Neural crest cell (in vitro differentiated cells): ENCODE measurements around the gene PDE11A. TPM values are rescaled to one million over a fixed set of nuclear protein-coding genes. Genes with fewer than 3 reads are reported as not detected.

Experiments used
- DNase-seq: peaks from one replicate; pipeline ENCODE4 v3.0.0; 2021; ENCODE audit warnings: low read depth, mixed read lengths, low spot score
- H3K27ac Mint-ChIP-seq: one replicate; pipeline ENCODE4 v1.8.0; 2021; ENCODE audit warnings: mild to moderate bottlenecking, mixed read lengths; ENCODE audit not compliant: unreplicated experiment
- H3K27me3 Mint-ChIP-seq: 2 replicates; pipeline ENCODE4 v1.8.0; 2021; ENCODE audit warnings: low read depth, mild to moderate bottlenecking, mixed read lengths
- H3K36me3 Mint-ChIP-seq: 2 replicates; pipeline ENCODE4 v1.8.0; 2021; ENCODE audit warnings: low read depth, mild to moderate bottlenecking, mixed read lengths
- H3K4me1 Mint-ChIP-seq: 2 replicates; pipeline ENCODE4 v1.8.0; 2021; ENCODE audit warnings: mixed read lengths
- H3K4me3 Mint-ChIP-seq: one replicate; pipeline ENCODE4 v1.8.0; 2021; ENCODE audit warnings: mild to moderate bottlenecking, mixed read lengths
- H3K9me3 Mint-ChIP-seq: 2 replicates; pipeline ENCODE4 v1.8.0; 2021; ENCODE audit warnings: mixed read lengths
- total RNA-seq: library from RNA; stranded (reverse); gene quantifications from 2 replicates; pipeline ENCODE4 v1.2.1, GENCODE V29; 2021
- TF ChIP-seq, protein P1 (sequence below): fragments of 200-600 bp; sonication (generic); conservative IDR thresholded peaks from 2 replicates; pipeline ENCODE4 v1.5.0; 2021; ENCODE audit warnings: antibody characterized with exemption, mild to moderate bottlenecking

The PDE11A gene
- total RNA-seq, 1 donor from 2014 or later = 0.28 TPM

DNA sequence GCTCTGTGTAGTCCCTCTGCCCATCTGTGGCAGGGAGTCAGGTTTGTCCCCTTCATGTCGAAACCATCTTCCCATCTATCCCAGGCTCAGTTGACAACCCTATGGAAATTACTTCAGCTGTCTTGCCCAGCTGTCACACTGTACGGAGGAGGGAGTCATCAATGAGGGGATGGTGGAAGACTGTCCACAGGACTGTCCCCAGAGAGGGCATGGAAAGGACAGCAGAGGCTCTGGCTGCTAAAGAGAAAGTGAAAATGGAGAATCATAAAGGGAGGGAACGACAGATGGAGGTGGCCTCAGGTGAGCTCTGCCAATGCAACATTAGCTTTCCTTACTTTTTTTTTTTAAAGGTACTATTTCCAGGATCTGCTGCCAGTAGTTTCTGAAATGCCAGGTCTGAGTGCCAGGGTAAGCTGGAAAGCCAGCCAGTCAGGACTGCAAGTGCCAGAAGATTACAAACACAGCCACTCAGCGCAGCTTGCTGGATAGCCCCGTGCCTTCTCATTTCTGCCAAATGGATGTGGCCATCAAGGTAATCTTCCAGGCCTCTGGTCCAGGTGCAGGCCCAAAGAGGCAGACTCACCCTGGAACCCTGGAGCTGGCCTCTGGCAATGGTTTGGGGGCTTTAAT lies 487.2 kb downstream of the PDE11A start:
- H3K4me1 Mint-ChIP-seq = no peaks in the 10 kb centered on the region
- peak overlapping the region; percentile 40 for H3K27ac Mint-ChIP-seq
- H3K9me3 Mint-ChIP-seq = peaks cover 2% of the 10 kb centered on the region
- H3K4me3 Mint-ChIP-seq = no peak overlapping the region
- DNase-seq = no peak
- TF ChIP-seq, protein P1, sequence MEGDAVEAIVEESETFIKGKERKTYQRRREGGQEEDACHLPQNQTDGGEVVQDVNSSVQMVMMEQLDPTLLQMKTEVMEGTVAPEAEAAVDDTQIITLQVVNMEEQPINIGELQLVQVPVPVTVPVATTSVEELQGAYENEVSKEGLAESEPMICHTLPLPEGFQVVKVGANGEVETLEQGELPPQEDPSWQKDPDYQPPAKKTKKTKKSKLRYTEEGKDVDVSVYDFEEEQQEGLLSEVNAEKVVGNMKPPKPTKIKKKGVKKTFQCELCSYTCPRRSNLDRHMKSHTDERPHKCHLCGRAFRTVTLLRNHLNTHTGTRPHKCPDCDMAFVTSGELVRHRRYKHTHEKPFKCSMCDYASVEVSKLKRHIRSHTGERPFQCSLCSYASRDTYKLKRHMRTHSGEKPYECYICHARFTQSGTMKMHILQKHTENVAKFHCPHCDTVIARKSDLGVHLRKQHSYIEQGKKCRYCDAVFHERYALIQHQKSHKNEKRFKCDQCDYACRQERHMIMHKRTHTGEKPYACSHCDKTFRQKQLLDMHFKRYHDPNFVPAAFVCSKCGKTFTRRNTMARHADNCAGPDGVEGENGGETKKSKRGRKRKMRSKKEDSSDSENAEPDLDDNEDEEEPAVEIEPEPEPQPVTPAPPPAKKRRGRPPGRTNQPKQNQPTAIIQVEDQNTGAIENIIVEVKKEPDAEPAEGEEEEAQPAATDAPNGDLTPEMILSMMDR = no peak
- no peaks in the 10 kb centered on the region for H3K27me3 Mint-ChIP-seq
- H3K36me3 Mint-ChIP-seq = no peaks in the 10 kb centered on the region

DNA sequence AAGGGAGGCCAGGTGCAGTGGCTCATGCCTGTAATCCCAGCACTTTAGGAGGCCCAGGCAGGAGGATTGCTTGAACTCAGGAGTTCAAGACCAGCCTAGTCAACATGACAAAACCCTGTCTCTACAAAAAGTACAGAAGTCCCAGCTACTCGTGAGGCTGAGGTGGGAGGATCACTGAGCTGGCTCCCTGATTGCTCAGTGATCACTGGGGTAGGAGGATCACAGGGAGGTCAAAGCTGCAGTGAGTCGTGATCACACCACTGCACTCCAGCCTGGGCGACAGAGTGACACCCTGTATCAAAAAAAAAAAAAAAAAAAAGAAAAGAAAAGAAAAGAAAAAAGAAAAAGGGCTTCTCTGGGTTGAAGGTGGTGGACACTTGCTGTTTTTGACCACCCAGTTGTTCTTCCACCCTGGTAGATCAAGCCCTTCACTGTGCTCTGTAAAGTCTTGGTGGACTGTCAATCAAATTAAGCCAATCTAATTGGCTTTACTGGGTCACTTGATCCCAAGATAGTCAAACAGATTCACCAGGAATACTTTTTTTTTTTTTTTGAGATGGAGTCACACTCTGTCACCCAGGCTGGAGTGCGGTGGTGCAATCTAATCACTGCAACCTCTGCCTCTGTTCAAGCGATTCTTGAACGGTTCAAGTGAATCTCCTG lies 488.4 kb downstream of the PDE11A start:
- TF ChIP-seq, protein P1 = no peak
- Mint-ChIP-seq H3K4me3 (no peak overlapping the region), H3K27me3 (no peaks in the 10 kb centered on the region), H3K9me3 (peaks cover 2% of the 10 kb centered on the region), H3K36me3 (no peaks in the 10 kb centered on the region), H3K27ac (no peak overlapping the region), H3K4me1 (no peaks in the 10 kb centered on the region)
- no peak for DNase-seq

DNA sequence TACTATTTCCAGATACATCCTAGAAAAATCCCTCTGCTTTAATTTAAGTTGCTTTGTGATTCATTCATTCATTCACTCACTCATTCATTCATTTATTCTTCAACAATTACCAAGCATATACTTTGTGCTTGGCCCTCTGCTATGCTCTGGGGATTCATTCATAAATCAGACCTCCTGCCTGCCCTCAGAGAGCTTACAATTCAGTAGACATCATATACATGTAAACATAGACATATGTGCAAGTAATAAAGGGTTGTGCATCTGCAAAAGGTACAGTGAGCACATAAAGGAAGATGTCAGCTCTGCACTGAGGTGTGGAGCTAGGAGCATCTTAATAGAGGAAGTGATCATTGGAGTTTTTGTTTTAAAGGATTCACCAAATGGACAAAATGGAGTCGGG lies 490.6 kb downstream of the PDE11A start:
- Mint-ChIP-seq H3K9me3 (peaks cover 2% of the 10 kb centered on the region), H3K36me3 (no peaks in the 10 kb centered on the region), H3K27ac (no peak overlapping the region), H3K4me1 (no peaks in the 10 kb centered on the region), H3K4me3 (no peak overlapping the region), H3K27me3 (no peaks in the 10 kb centered on the region)
- DNase-seq = no peak
- TF ChIP-seq, protein P1 = no peak

DNA sequence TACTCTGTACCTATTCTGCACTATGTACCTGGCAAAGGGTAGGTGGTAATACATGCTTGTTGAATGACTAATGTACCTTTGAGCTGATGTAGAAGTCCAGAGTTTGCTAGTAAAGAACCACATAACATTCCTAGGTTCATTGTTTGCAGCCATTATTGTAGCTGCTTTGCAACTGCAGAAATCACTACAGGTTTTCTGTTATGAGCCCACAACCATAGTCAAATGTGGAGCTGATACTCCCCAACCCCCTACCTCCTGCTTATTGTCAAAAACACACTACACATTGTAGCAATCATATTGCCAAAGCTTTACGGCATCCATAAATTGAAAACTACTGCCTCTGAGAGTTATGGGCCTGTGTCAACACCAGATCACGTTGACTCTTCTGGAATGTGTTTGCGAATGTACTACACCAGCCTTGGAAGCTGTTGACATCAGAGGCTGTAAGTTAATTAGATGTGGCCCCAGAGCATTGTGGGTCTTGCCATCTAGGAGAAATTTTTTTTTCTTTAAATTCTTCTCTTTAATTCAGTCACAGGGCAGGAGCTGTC lies 493.0 kb downstream of the PDE11A start:
- TF ChIP-seq, protein P1 = no peak
- H3K27ac Mint-ChIP-seq = no peak overlapping the region
- H3K4me1 Mint-ChIP-seq = no peaks in the 10 kb centered on the region
- H3K27me3 Mint-ChIP-seq = no peaks in the 10 kb centered on the region
- no peak overlapping the region for H3K4me3 Mint-ChIP-seq
- peaks cover 2% of the 10 kb centered on the region for H3K9me3 Mint-ChIP-seq
- DNase-seq = no peak
- no peaks in the 10 kb centered on the region for H3K36me3 Mint-ChIP-seq

DNA sequence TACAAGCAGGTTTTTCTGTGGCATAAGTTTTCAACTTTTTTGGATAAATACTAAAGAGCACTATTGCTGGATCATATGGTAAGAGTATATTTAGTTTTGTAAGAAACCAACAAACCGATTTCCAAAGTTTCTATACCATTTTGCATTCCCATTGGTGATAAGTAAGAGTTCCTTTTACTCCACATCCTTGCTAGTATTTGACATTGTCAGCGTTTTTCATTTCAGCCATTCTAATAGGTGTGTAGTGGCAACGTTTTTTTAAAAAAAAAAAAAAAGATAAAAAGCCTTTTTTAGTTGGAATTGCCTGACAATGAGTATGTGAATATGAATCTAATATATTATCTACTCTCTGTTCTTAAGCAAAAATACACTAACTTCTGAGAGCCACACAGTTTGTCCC lies 494.1 kb downstream of the PDE11A start:
- H3K4me3 Mint-ChIP-seq = no peak overlapping the region
- TF ChIP-seq, protein P1 = no peak
- no peak overlapping the region for H3K27ac Mint-ChIP-seq
- H3K9me3 Mint-ChIP-seq = peaks cover 2% of the 10 kb centered on the region
- H3K27me3 Mint-ChIP-seq = no peaks in the 10 kb centered on the region
- DNase-seq = no peak
- H3K36me3 Mint-ChIP-seq = no peaks in the 10 kb centered on the region
- no peaks in the 10 kb centered on the region for H3K4me1 Mint-ChIP-seq
